ENCODE data around the gene SCAF8.
"Not testable (repeated sequence)": the region's sequence is repeated elsewhere in the genome, so short reads cannot be mapped to it uniquely, and the experiment has no call there.

Gene SCAF8

GRCh38 chr6:154740658-154741057 lies 7.4 kb downstream of the SCAF8 start:
- no peaks in the 10 kb centered on the region for H3K27me3 ChIP-seq (ENCODE audit: low read length)
- no peaks in the 10 kb centered on the region for H3K9me2 ChIP-seq (replicated peaks; ENCODE audit: insufficient read depth, low read length)
- peaks cover 100% of the 10 kb centered on the region for H3K79me2 ChIP-seq (ENCODE audit: insufficient read depth, low read length)
- H3K9ac ChIP-seq (ENCODE audit: low read length), result no peak overlapping the region
- no peak overlapping the region for H2AFZ ChIP-seq (ENCODE audit: low read depth, low read length, severe bottlenecking)
- no peak overlapping the region for H3K27ac ChIP-seq (ENCODE audit: low read depth, low read length)
- no peak overlapping the region for H3K4me2 ChIP-seq (ENCODE audit: low read depth, low read length, poor library complexity, severe bottlenecking)
- TF ChIP-seq, protein P1, sequence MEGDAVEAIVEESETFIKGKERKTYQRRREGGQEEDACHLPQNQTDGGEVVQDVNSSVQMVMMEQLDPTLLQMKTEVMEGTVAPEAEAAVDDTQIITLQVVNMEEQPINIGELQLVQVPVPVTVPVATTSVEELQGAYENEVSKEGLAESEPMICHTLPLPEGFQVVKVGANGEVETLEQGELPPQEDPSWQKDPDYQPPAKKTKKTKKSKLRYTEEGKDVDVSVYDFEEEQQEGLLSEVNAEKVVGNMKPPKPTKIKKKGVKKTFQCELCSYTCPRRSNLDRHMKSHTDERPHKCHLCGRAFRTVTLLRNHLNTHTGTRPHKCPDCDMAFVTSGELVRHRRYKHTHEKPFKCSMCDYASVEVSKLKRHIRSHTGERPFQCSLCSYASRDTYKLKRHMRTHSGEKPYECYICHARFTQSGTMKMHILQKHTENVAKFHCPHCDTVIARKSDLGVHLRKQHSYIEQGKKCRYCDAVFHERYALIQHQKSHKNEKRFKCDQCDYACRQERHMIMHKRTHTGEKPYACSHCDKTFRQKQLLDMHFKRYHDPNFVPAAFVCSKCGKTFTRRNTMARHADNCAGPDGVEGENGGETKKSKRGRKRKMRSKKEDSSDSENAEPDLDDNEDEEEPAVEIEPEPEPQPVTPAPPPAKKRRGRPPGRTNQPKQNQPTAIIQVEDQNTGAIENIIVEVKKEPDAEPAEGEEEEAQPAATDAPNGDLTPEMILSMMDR (IDR thresholded peaks at IDR 0.05; ENCODE audit: insufficient read depth, low read length, poor library complexity, severe bottlenecking), result no peak
- peaks cover 21% of the 10 kb centered on the region; the same call in 1 of the 2 replicates for H3K36me3 ChIP-seq (ENCODE audit: low read length)
- H3K9me3 ChIP-seq (ENCODE audit: insufficient read depth, low read length), result no peaks in the 10 kb centered on the region
- peaks cover 32% of the 10 kb centered on the region for H3F3A ChIP-seq (ENCODE audit: insufficient read depth)
- peaks cover 33% of the 10 kb centered on the region for H4K20me1 ChIP-seq (ENCODE audit: low read depth, low read length)
- no peak overlapping the region for H3K4me3 ChIP-seq (ENCODE audit: insufficient read depth, low read length, poor library complexity, severe bottlenecking)

- H3K4me2 ChIP-seq (ENCODE audit: low read depth, low read length, poor library complexity, severe bottlenecking), result peak overlapping the region; percentile 29
- TF ChIP-seq EZH2phosphoT487 (conservative IDR thresholded peaks at IDR 0.05; ENCODE audit: low read length), result no peak
- TF ChIP-seq, protein P1 (IDR thresholded peaks at IDR 0.05; ENCODE audit: insufficient read depth, low read length, poor library complexity, severe bottlenecking), result no peak
These were observed 9.7 kb downstream of the SCAF8 start for GRCh38 chr6:154742891-154743290.

GRCh38 chr6:154744029-154744745 lies 11.0 kb downstream of the SCAF8 start:
- H3K4me2 ChIP-seq (ENCODE audit: low read depth, low read length, poor library complexity, severe bottlenecking), result peak overlapping the region; percentile 38
- not testable (repeated sequence) for H3K27me3 ChIP-seq (ENCODE audit: low read length)
- peaks cover 21% of the 10 kb centered on the region; the same call in 1 of the 2 replicates for H3K36me3 ChIP-seq (ENCODE audit: low read length)

More at GRCh38 chr6:154742891-154743290, 9.7 kb downstream of the SCAF8 start:
- Histone ChIP-seq H3K79me2 (ENCODE audit: insufficient read depth, low read length) (peaks cover 100% of the 10 kb centered on the region), H3K9me3 (ENCODE audit: insufficient read depth, low read length) (no peaks in the 10 kb centered on the region), H3F3A (ENCODE audit: insufficient read depth) (peaks cover 32% of the 10 kb centered on the region), H2AFZ (ENCODE audit: low read depth, low read length, severe bottlenecking) (no peak overlapping the region), H3K36me3 (ENCODE audit: low read length) (peaks cover 21% of the 10 kb centered on the region; the same call in 1 of the 2 replicates), H3K27me3 (ENCODE audit: low read length) (no peaks in the 10 kb centered on the region), H3K9ac (ENCODE audit: low read length) (no peak overlapping the region), H3K4me3 (ENCODE audit: insufficient read depth, low read length, poor library complexity, severe bottlenecking) (no peak overlapping the region), H3K27ac (ENCODE audit: low read depth, low read length) (no peak overlapping the region), H3K9me2 (replicated peaks; ENCODE audit: insufficient read depth, low read length) (no peaks in the 10 kb centered on the region), H4K20me1 (ENCODE audit: low read depth, low read length) (peaks cover 25% of the 10 kb centered on the region)

GRCh38 chr6:154745243-154745642 lies 12.0 kb downstream of the SCAF8 start:
- Histone ChIP-seq H3K9ac (ENCODE audit: low read length) (no peak overlapping the region), H3K9me3 (ENCODE audit: insufficient read depth, low read length) (no peaks in the 10 kb centered on the region), H3K4me3 (ENCODE audit: insufficient read depth, low read length, poor library complexity, severe bottlenecking) (no peak overlapping the region), H3K79me2 (ENCODE audit: insufficient read depth, low read length) (peaks cover 100% of the 10 kb centered on the region), H3K36me3 (ENCODE audit: low read length) (peaks cover 18% of the 10 kb centered on the region; the same call in 1 of the 2 replicates), H3K27ac (ENCODE audit: low read depth, low read length) (peak overlapping the region; percentile 14; the same call in 1 of the 2 replicates), H2AFZ (ENCODE audit: low read depth, low read length, severe bottlenecking) (no peak overlapping the region), H4K20me1 (ENCODE audit: low read depth, low read length) (peaks cover 20% of the 10 kb centered on the region), H3F3A (ENCODE audit: insufficient read depth) (peaks cover 18% of the 10 kb centered on the region), H3K4me2 (ENCODE audit: low read depth, low read length, poor library complexity, severe bottlenecking) (peak overlapping the region; percentile 38), H3K27me3 (ENCODE audit: low read length) (no peaks in the 10 kb centered on the region), H3K9me2 (replicated peaks; ENCODE audit: insufficient read depth, low read length) (no peaks in the 10 kb centered on the region)
- no peak for TF ChIP-seq EZH2phosphoT487 (conservative IDR thresholded peaks at IDR 0.05; ENCODE audit: low read length)
- TF ChIP-seq, protein P1 (IDR thresholded peaks at IDR 0.05; ENCODE audit: insufficient read depth, low read length, poor library complexity, severe bottlenecking), result no peak

More at GRCh38 chr6:154744029-154744745, 11.0 kb downstream of the SCAF8 start:
- not testable (repeated sequence) for H3K9me2 ChIP-seq (replicated peaks; ENCODE audit: insufficient read depth, low read length); H3K27ac ChIP-seq (ENCODE audit: low read depth, low read length); H2AFZ ChIP-seq (ENCODE audit: low read depth, low read length, severe bottlenecking); H3K9ac ChIP-seq (ENCODE audit: low read length); H3K4me3 ChIP-seq (ENCODE audit: insufficient read depth, low read length, poor library complexity, severe bottlenecking); H3K9me3 ChIP-seq (ENCODE audit: insufficient read depth, low read length)
- H4K20me1 ChIP-seq (ENCODE audit: low read depth, low read length), result peaks cover 25% of the 10 kb centered on the region
- H3K79me2 ChIP-seq (ENCODE audit: insufficient read depth, low read length), result peaks cover 100% of the 10 kb centered on the region
- peaks cover 25% of the 10 kb centered on the region for H3F3A ChIP-seq (ENCODE audit: insufficient read depth)

All from SU-DHL-6 (cell line).